ACHN (cell line): Measurements from ENCODE around the gene CFAP97.
"Not testable (repeated sequence)": the region's sequence is repeated elsewhere in the genome, so short reads cannot be mapped to it uniquely, and the experiment has no call there.

Experiments used
- DNase-seq: peaks from one replicate; pipeline ENCODE4 v3.0.0-alpha.2; 2015
- in situ Hi-C: cut with HindIII; loops from 2 replicates; pipeline ENCODE4 v1.10.0; 2017; ENCODE audit warnings: low sequenced_read_pairs, low pct_ligation_motif_present, low pct_unique_long_range_greater_than_20kb

The CFAP97 gene

GRCh38 chr4:185227131-185227551 is 23.3 kb upstream of the CFAP97 start:
- in situ Hi-C loops, result no loop called here
- DNase-seq, result peak; percentile 21

DNA sequence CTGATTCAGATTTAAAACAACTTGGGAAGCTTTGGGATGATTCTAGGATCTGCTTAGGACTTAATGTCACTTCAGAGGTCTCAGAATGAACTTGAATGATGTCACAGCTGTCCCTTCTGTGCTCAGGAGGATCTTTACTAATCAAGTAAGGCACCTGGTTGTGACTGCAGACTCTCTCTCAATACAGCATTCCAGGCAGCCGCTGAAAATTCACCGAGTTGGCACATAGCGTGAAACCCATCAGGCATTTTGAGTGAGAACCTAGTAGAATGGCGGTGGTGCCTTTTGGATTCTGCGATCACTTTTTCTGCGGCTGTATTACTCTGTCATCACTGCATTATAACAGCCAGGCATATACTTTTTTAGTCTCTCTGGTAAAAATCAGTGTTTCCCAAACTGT is 22.1 kb upstream of the CFAP97 start:
- DNase-seq, result no peak
- in situ Hi-C loops, result no loop called here

DNA sequence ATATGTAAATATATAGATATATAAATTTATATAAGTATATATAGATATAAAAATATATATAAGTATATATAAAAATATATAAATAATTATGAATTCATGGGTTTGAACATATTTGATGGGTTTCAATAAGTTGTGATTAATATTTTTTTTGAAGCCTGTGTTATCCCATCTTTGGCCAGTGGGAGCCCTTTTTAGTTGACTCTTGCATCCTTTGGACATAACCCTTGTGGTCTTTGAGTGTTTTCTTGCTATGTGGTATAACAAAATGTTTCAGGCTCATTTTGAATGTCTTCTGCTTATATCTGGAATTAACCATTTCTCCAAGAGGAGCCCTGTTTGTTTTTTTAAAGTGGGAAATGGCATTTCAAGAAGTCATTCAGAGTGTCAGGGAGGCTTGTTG is 20.8 kb upstream of the CFAP97 start:
- DNase-seq, result no peak
- in situ Hi-C loops, result no loop called here

GRCh38 chr4:185222598-185222997 is 18.8 kb upstream of the CFAP97 start:
- DNase-seq, result peak; percentile 33
- in situ Hi-C loops, result no loop called here

DNA sequence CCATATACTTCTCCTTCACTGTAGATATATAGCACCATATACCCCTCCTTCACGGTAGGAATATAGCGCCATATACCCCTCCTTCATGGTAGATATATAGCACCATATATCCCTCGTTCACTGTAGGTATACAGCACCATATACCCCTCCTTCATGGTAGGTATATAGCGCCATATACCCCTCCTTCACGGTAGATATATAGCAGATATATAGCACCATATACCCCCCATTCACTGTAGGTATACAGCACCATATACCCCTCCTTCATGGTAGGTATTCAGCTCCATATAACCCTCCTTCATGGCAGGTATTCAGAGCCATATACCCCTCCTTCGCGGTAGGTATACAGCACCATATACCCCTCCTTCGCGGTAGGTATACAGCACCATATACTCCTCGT is 18.1 kb upstream of the CFAP97 start:
- in situ Hi-C loops, result no loop called here
- no peak for DNase-seq

GRCh38 chr4:185221491-185221890 is 17.7 kb upstream of the CFAP97 start:
- in situ Hi-C loops, result no loop called here
- no peak for DNase-seq

GRCh38 chr4:185219551-185220344 is 15.9 kb upstream of the CFAP97 start:
- in situ Hi-C loops, result no loop called here
- DNase-seq, result no peak

DNA sequence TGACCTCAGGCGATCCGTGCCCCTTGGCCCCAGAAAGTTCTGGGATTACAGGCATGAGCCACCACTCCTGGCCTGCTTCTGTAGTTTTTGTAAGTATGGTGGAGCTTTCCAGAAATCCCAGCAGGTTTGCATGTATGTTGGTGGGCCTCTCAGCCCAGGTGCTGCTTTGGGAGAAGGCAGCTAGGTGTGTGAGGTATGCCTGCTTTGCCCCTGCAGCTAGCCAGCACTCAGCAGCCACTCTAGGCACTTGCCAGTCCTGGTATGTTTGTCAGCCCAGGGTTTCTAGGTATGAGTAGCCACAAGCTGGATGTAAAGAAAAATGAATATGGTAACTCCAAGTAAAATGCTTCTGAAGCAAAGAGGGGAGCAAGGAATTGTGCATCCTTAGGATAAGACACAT is 14.5 kb upstream of the CFAP97 start:
- in situ Hi-C loops, result no loop called here
- no peak for DNase-seq

DNA sequence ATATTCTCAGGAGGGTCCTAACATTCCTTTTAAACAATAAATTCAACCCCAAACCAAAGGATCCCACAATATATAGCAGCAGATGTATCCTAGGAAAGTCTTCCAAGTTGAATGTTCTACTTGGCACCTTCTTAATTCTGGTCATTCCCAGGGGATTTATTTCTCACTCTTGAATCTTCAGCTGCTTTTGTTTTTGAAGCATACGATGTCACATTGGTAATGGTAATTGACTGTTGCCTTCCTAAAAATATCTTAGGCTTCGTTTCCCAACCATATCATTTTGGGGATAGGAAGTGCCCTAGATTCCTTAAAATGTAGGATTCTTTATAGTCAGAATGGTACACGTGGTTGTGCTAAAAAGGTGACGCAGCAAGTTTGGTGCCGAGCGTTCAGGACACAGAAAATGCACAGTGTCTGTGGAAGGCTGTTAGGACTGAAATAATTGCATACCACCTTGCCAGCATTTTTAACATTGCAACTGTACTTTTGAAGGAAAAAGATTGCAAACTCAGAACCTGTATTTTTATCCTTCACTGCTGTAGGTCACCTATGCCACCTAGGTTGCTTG is 13.7 kb upstream of the CFAP97 start:
- no peak for DNase-seq
- in situ Hi-C loops, result no loop called here

GRCh38 chr4:185215261-185215660 is 11.5 kb upstream of the CFAP97 start:
- DNase-seq, result no peak
- in situ Hi-C loops, result no loop called here

GRCh38 chr4:185213877-185214276 is 10.1 kb upstream of the CFAP97 start:
- in situ Hi-C loops, result no loop called here
- no peak for DNase-seq

DNA sequence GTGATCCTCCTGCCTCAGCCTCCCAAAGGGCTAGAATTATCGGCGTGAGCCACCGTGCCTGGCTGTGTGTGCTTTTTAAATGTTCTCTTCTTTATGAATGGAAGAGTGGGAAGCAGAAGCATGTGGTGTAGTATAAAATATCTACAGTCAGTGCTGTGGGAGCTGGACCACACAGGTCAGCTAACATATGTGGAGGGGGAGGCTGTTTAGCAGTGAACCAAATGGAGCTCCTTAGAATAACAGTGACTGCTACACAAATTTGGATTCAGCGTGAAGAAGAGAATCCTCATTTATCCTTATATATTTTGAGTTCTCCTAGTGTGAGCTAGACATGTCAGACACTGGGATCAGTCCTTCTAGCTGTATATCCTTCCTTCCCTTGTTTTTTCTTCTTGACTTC is 8.8 kb upstream of the CFAP97 start:
- in situ Hi-C loops, result no loop called here
- no peak for DNase-seq

DNA sequence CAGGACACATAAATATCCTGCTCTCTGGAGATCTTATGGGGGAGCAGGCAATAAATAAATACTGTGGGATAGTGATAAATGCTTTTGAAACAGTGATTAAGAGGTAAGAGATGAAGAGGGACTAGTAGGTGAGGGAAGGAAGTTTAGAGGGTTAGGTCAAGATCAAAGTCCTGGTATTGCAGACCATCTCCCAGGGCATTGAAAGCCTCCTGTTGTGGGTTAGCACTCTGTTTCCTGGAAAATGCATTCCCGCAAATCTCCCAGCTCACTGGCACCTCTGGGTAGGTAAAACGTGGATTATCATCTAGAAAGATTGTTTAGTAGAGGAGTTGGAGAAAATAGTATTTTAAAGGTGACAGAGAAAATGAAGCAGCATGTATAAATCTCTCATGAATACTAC is 7.8 kb upstream of the CFAP97 start:
- no peak for DNase-seq
- in situ Hi-C loops, result no loop called here

DNA sequence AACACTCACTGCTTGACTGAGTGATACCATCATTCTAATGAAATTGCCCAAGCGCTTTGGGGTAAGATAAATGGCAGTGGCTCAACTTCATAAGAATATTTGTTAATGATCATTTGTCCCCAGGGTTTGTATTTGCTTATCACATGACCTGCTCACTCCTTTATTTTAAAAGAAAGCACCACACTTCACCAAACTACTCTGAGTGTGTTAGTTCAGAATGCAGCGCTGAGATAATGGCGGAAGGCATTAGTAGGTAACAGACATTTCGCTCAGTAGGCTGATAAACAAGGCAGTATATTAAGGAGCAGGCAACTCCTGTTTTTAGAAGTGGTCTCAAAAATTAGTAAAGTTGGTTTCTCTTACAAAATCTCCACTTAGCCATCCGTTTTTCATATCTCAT is 7.2 kb upstream of the CFAP97 start:
- no peak for DNase-seq
- in situ Hi-C loops, result no loop called here

DNA sequence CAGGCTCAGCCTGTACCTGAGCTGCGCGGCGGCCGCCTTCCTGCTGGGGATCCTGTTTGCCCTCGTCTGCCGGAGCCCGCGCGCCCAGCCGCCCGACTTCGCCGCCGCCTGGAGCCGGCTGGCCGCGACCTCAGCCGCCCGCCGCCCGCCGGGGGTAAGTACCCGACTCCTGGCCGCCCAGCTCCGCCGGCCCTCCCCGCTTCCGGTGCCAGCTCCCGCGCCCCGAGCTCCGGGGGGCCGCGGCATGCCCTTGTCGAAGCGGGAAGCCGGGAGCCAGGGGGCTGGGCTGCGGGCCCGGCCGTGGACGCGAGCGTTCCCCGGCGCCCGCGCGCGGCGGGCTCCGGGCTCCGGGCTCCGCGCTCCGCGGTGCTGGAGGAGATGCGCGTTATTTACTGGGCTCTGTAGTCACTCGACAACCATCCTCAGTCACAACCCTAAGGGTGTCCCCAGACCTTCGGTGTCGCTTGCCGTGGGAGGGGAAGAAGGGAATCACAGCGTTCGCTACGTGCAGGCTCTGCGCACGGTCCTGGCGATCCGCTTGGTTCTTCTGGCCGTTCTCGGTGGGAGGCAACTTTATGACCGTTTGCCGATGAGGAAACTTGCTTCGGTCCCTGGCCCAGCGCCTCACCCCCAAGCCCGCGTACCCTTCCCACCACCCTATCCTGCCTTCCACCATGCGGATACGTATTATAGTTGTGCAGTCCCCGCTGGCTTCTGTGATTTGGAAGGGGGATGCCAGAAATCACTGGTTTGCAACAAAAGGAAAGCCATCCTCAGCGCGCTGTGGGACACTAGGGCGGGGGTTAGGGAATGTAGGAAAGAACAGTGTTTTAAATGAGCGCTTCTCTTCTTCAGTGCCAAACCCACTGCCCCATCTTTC is 6.5 kb upstream of the CFAP97 start:
- DNase-seq, result peak; percentile 48
- in situ Hi-C loops, result no loop called here

DNA sequence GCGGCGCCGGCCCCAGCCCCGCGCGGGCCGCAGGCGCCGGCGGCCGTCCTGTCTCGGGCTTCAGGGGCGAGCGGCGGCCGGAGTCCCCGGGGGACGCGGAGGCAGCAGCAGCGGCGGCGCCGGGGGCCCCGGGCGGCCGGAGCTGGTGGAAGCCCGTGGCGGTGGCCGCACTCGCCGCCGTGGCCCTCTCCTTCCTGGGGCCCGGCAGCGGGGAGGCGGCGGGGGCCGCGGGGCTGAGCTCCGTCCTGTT is 6.0 kb upstream of the CFAP97 start:
- in situ Hi-C loops, DNase-seq: not testable (repeated sequence)

GRCh38 chr4:185209031-185209851 is 5.4 kb upstream of the CFAP97 start, which contains the start of gene SNX25:
TSS of gene SNX25 (plus strand) at chr4:185209598. CDS start at chr4:185209827, 229 bp downstream.
- in situ Hi-C loops, result no loop called here
- peak; percentile 77 for DNase-seq

DNA sequence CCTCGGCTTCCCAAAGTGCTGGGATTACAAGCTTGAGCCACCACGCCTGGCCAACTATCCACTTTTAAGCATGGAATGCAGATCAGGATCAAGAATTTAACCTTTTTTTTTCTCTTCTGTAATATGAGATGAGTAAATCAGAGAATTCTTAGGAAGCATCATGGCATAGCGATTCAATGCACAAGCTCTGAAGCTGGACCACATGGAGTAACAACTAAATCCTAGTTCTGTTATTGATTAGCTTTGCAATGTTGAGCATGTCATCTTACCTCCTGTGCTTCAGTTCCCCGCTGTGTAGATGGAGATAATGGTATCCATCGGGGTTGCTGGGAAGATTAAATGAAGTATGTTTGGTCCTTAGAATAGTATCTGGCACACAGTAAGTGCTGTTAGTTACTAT is 3.7 kb upstream of the CFAP97 start:
- in situ Hi-C loops, result no loop called here

More for the DNA sequence above, 3.7 kb upstream of the CFAP97 start:
- DNase-seq, result no peak
